GM10266 (cell line): Measurements from ENCODE around the gene HPS3.

Experiments
- DNase-seq: peaks from one replicate; pipeline ENCODE4 v3.0.0; 2012; ENCODE audit errors: extremely low spot score
- TF ChIP-seq, protein P1 (sequence below): IDR thresholded peaks from 2 replicates; pipeline ENCODE4 v1.5.1; 2012; ENCODE audit warnings: mild to moderate bottlenecking, low read depth; ENCODE audit not compliant: control insufficient read depth, insufficient read depth; ENCODE audit errors: missing control alignments

HPS3 gene

DNA sequence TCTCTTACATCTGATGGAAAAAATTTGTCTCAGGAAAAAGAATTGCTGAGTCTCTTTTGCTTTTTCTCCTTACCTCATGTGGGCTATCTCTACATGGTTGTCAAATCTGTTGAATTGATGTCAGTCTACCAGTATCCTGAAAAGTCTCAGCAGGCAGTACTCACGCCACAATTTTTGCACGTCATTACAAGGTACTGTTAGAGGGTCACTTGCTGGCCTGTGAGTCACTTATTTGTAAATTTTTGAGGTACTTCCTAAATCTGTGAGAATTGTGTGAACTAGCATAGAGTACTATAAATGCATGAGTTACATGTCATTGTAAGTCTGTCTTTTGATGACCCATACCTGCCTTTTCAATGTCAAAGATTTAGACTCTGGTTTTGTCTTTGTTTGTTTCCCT is 15.9 kb downstream of the HPS3 start:
- DNase-seq = no peak
- TF ChIP-seq, protein P1, sequence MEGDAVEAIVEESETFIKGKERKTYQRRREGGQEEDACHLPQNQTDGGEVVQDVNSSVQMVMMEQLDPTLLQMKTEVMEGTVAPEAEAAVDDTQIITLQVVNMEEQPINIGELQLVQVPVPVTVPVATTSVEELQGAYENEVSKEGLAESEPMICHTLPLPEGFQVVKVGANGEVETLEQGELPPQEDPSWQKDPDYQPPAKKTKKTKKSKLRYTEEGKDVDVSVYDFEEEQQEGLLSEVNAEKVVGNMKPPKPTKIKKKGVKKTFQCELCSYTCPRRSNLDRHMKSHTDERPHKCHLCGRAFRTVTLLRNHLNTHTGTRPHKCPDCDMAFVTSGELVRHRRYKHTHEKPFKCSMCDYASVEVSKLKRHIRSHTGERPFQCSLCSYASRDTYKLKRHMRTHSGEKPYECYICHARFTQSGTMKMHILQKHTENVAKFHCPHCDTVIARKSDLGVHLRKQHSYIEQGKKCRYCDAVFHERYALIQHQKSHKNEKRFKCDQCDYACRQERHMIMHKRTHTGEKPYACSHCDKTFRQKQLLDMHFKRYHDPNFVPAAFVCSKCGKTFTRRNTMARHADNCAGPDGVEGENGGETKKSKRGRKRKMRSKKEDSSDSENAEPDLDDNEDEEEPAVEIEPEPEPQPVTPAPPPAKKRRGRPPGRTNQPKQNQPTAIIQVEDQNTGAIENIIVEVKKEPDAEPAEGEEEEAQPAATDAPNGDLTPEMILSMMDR = no peak

DNA sequence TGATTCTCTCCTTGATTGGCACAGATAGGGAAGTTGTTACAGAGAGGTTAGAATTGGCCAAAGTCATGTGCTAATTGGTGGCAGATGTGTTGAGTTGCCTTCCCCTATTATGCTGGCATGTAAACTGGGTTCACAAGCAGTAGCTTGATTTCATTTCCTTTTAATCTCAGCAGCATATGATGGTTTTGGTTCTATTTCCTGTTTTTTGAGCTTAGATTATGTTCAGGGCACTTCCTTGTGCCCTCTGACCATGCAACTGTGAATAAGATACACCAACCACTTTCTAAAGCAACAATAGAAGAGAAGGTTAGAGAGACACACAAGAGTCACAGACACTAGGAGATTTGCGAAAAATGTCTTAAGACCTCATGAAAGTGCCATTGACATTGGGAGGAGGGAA is 16.5 kb downstream of the HPS3 start:
- DNase-seq = no peak
- TF ChIP-seq, protein P1 = no peak

DNA sequence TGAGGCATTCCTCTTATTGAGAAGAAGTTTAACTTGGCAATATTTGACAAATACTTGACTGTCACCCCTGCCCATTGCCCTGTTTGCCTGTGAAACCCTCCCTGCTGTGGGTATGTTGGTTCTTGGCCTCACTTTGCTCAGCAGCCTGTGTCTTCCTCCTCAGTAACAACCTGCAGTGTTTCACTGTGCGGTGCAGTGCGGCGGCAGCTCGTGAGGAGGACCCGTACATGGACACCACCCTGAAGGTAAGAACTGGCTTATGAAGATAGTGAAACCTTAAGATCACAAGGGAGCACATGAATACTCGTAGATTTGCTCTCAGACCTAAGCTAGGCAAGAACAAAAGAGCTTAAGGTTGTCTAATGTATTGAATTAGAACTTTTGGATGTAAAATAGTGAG is 21.0 kb downstream of the HPS3 start:
- TF ChIP-seq, protein P1 = no peak

DNA sequence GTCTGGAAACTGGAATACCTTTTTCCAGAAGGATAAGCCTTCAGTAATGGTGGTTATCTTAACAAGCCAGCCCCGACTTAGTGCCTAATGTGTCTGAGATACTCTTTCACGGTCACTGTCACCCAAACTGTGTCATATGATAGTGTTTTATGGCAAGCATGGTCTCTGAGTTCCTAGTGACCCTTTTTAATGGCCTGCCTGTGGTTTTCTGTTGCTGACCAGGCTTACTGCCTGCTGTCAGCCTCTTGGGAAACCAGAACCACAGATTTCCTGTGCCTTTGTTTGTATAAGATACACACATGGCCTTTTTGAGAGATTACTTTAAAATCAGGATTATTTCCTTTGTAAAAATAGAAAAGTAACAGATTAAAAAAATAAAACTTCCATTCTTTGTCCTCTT is 22.4 kb downstream of the HPS3 start:
- no peak for DNase-seq
- TF ChIP-seq, protein P1 = no peak

More for the DNA sequence above, 21.0 kb downstream of the HPS3 start:
- DNase-seq = no peak

DNA sequence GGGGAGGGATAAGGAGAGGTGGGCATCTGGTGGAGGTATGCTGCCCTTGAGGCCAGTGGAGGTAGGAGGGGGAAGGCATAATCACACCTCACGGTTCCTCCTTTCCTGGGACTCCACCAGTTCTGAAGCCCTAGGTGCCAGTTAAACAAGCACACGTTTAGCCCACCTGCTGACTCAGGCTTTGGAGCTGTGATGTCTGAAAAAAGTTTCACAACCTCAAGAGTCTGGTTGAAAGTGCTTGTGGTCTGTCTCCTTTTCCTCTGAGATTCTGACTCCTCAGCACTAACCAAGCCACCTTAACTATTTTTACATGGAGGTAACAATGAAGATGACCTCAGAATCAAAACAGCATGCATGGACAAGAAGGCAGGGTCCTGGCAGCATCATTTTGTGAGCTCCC is 23.0 kb downstream of the HPS3 start:
- peak; percentile 17 for DNase-seq
- TF ChIP-seq, protein P1 = no peak

DNA sequence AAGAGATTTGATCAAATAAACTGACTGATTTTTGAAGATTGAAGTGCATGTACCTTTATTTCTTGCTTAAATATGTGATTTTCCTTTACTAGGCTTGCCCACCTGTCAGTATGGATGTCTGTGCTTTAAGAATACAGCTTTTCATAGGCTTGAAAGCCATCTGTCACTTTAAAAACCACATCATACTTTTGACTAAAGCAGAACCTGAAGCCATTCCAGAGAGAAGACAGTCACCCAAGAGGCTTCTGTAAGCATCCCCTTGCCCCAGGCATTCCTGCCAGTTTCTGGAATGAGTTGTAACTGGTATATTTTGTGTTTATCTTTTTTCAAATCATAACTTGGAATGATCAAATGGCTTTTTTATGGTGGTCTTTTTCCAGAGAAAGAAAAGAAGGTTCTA is 24.0 kb downstream of the HPS3 start:
- TF ChIP-seq, protein P1 = no peak

DNA sequence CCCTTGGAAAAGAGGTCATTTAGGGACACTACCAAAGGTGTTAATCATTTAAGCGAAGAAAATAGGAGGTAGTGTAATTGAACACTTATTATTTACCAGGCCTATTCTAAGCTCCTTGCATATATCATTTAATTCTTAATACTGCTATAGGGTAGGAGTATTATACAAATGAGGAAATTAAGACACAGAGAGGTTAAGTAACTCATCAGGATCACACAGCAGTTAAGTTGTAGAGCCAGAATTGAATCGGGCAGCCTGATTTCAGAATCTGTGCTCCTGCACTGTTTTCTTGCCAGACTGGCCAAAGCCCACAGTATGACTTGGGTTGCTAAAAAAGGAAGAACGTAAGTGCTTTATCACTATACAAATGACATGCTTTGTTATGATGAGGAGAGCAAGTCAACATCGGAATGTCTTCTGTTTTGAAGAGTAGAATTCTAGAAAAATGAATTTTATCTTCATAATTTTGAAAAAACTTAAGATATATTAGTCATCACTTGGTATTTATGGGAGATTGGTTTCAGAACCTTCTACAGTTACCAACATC is 31.4 kb downstream of the HPS3 start:
- no peak for DNase-seq
- TF ChIP-seq, protein P1 = no peak

More for the DNA sequence above, 24.0 kb downstream of the HPS3 start:
- no peak for DNase-seq
